CD4-positive, alpha-beta T cell treated with Interleukin-17A for 4 hours (primary cell): ENCODE measurements around the gene GSG1.

Source experiments
- DNase-seq: peaks from one replicate; pipeline ENCODE4 v3.0.0-alpha.2; 2020; ENCODE audit warnings: mixed read lengths

The GSG1 gene

DNA sequence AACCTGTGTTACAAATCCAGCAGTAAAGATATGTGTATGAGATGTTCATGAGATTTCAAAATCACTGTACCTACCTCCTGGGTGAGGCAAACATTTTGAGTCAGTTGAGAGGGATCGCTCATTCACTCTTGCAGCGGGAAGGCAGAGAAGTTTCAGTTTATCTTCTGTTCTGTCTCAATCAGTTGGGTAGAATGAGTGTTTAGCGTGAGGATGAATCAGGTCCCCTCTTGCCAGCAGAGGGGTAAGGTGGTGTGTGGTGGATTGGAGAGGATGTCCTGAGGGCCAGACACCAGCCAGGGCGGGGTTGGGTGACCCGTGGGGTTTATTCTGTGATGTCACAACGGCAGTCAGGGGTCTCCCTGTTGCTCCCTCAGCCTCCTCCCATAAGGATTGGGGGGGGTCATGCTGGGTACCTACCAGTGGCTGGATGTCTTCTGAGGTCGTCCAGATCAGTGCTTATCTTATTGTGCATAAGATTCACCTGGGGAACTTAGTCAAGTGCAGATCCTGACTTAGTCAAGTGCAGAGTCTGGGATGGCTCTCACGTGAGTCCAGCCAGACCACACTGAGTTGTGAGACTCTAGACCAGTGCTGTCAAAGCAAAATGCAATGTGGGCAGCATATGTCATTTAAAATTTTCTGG lies at the start of gene GSG1:
GSG1 (minus strand) TSS at position 277 of the 643 bp plus-strand sequence; CDS start at position 122, 155 bp downstream.
- peak; percentile 8 for DNase-seq

DNA sequence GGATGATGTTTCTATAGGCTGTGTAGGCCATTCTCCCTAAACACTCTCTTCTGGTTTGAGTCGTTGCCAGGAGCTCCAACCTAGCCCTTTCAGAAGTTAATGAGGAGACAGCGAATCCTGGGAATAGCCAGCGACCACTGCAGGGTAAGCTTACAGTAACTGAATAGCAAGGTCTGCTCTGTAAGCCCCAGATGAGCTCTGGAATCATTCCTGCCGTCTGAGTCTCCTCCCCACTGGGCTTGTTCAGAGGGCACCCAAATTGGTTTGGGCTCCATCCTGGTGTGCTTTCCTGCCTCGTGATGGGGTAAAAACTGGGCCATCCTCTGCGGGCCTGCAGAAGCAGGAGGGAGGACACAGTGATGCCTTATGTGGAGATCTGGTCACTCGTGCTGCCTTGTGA lies 49.7 kb upstream of the GSG1 start:
- DNase-seq: no peak

DNA sequence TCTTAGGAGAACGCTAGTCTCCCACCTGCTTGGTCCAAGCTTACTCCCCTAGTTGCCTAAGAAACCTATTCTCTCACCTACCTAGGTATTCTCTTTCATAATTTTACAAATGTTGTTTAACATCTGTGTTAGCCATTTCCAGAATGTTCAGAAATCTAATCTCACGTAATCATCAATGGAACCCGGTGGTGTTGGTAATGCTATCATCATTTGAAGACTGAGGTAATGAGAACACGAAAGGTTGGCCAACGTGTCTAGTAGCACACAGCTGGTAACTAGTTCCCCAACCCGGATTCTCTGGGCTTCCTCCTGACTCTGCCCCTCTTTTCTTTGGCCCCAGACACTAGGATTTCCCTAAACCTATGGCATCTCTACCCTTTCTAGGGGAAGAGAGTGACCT lies 49.3 kb upstream of the GSG1 start:
- no peak for DNase-seq

DNA sequence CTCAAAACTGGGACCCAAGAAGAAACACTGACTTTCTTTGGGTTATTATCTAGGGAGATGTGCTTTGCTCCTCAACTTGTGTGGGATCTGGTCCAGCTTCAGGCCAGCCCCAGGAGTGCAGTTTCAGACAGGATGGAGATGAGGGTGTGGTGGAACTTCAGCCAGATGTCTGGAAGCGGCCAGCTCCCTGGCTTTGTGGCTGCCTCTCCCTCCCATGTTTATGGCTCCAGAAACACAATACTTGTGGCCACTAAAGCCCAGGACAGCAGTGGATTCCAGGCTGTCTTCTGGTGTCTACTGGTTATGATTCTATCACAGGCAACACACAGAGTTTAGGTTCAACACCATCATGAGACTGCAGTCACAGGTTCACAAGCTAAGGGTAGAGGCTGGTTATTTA lies 48.8 kb upstream of the GSG1 start:
- no peak for DNase-seq

DNA sequence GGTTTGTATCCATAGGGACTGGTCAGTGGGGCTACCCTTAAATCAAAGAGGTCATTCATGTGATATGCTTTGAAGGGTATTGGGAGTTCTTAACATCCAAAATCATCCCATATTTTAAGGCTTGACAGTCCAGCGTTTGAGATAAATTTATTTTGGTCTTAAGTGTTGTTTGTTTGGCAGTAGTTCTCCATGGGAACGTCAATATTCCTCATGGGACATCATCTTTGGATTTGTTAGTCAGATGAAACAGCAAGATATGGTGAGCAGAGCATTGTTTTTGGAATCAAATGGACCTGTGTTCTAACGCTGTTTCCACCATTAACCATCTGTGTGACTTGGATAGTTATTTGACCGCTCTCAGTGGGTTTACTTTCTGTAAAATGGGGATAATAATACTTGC lies 45.9 kb upstream of the GSG1 start:
- no peak for DNase-seq

DNA sequence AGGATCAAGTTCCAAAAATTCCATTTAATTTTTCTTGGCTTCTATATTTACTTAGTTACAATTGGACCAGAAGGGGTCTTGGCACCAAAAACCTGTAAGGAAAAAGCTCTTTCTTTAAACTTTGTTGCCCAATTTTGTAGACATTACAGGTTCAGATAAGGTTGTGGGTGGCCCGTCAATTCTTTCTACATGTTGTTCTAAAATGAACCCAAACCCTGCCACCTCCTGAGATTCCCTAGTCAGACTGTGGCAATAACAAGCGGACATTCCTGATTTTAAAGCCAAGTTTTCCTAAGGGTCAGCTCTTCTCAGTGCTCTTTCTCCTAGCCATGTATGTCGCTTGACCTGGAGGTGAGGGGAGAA lies 45.0 kb upstream of the GSG1 start:
- DNase-seq: no peak

DNA sequence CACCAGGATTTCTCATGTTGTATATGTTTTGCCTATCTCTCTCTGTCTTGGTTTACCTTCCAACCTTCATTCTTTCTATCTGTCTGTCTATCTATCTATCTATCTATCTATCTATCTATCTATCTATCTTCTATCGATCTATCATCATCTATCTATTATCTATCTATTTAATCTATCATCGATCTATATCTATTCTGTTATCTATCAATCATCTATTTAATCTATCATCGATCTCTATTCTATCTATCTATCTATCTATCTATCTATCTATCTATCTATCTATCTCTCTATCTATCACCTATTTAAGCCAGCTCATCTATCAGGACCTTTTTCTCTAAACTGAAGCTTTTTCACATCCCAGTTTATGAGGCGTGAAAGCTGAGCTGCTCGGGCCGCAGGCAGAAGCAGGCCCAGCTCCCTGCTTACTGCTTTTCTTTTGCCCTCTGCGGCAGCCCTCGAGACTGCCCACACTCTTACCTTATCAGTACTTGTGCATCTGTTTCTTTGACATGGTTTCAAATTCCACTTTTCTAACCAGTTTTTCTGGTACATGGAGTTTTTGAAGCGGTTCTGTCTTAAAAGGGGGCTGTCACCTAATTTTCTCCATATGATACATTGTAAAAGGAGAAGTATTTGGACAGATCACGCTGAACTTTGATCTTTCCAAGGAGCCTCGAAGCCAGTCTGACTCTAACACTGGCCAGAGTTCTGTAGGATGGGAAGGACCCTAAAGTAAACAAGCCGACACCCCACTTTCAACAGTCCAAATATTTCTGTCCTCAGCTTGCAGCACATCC lies 44.4 kb upstream of the GSG1 start:
- DNase-seq: no peak

DNA sequence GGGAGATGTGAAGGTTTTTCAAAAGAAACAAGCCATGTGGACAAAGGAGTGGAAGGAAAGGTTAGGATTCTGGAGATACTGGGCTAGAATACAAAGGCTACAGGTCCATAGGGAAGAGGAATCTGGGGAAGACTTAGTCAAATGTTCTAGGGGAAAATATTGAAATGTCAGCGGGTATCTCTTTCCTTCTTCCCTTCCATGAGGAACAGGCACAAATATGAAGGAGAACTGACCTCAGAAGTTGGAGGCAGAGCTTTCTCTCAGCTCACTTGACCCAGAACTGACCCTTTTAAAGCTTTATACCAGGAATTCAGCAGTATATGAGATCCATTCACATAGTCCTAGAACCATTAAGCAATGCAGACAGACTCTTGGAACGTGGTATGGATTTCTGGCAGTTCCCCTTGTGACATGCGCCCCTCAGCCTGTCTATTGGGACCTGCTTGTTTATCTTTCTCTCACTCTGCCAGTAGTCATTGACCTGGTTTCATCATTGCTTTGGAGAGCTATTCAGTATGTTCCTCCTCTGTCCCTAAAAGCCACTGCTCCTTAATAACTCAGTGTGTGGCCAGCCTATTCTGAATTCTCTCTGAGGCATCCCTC lies 43.0 kb upstream of the GSG1 start:
- no peak for DNase-seq

DNA sequence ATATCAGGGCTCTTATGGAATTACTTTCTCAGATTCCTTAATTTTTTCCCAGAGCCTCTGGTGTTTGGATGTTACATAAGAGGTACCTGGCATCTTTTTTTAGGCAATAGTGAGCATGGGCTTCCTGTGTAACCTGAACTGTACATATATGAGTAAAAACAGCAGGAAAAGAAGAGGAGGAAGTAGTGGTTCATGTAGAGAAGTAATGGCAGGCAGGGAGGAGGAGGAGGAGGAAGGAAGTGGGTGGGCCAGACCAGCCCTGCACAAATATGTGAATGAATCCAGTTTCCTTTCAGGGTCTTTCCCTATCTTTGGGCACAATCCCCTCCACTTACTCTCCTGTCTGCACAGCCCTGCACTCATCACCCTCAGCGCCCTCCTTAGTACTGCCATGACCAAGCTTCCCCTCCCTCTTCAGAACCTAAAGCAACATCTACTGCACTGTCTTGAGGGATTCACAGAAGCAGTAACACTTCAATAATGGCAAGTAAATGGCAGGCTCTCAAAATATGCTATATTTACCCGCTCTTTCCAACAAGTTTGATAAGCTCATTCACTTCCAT lies 40.9 kb upstream of the GSG1 start:
- DNase-seq: peak; percentile 34

DNA sequence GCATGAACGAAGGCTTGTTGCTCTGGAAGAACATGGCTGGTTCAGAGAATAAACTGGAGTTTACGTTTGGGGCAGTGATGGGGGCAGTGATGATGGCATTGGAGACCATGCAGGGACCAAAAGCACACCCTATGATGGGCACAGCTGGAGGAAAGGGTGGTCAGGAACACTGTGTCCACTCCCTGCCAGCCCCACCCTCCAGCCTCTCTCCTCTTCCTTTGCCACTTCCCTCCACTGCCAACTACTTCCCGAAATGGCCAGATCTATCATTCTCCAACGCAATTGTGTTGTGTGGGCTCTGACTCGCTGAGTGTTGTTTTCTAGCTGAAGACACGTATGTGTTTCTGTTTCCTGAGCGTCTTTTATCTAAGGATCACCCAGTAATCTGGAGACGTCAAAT lies 39.3 kb upstream of the GSG1 start:
- DNase-seq: no peak

DNA sequence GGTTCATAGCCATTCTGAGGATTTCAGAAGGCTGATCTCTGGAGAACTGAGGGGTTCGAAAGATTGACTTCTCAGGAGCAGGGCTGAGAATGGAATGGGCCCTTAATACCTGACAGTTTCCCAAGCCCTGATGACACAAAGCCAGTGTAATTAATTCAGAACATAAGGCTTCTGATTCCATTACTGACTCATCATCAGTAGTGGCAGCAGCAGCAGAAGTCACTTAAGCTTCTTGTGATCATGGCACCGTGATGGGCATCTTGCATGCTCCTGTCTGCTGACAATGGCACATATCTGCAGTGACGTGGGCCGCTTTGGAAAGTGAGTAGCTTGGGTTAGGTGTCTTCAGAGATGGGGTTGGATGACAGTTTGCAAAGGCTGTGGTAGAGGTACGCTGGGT lies 38.2 kb upstream of the GSG1 start:
- no peak for DNase-seq

DNA sequence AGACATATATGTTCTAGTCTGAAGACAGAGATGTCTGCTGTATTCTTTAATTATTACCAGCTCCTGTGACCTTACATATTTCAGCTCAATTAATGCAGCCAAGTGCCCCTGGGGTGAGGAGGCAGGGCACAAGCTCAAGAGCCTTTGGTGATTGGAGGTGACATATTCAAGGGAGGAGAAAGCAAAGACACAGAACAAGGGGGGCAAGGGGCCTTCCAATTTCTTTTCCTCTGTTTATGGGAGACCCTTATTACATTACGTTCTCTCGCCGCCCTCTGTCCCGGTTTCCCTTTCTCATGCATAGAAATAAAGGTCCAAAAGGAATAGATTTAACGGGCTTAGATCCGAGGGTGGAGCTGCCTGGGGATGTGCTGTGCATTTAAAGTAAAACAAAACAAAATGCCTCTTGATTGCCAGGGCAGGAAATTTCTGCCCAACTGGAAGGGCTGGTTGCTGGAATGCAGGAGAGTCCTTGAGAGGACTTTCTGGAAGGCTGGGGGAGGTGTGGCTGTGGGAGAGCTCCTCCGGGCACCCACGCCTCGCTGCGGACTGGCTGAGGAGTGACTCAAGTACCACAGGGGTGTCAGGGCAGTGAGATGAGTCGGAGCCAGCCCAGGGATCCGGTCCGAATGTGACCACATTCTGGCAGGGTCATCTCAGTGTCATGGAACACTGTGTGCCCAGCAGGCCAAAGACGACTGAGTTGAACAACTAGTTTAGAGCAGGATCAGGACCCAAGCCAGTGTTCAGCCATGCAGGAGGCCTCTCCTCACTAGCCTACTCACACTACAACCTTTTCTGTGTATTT lies 32.1 kb upstream of the GSG1 start:
- no peak for DNase-seq

DNA sequence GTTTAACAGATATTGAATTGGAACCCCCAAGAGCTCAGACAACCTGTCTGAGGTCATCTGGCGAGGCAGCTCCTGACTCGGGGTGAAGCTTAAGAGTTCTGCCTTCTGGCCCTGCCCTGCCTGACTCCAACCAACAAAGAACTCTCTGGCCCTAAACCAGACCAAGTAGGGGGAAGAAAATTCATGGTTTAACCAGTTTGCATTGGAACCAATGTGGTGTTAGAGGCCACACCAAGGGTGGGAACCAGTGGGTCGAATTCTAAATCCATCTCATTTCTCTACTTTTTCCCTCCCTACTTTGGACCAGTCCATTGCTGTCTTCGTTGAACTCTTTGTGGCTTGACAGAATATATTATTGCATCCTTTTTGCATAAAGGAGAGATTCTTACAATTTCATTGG lies 30.4 kb upstream of the GSG1 start:
- no peak for DNase-seq

DNA sequence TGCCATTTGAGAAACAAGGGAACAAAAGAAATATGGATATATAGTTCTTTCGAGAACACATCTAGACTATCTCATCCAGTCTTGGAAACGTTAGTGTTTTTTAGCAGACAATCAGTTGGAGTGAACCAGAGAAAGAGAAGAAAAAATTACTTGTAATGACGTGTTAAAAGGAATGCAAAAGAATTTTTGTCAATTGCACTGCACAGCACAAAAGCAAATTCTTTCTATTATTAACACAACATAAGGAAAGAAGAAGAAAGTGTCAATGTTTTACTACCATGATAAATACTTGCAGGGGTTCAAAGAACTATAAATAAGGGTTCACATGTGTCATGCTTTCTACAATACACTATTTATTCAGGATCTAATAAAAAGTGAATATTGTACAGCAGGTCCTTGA lies 27.5 kb upstream of the GSG1 start:
- no peak for DNase-seq

DNA sequence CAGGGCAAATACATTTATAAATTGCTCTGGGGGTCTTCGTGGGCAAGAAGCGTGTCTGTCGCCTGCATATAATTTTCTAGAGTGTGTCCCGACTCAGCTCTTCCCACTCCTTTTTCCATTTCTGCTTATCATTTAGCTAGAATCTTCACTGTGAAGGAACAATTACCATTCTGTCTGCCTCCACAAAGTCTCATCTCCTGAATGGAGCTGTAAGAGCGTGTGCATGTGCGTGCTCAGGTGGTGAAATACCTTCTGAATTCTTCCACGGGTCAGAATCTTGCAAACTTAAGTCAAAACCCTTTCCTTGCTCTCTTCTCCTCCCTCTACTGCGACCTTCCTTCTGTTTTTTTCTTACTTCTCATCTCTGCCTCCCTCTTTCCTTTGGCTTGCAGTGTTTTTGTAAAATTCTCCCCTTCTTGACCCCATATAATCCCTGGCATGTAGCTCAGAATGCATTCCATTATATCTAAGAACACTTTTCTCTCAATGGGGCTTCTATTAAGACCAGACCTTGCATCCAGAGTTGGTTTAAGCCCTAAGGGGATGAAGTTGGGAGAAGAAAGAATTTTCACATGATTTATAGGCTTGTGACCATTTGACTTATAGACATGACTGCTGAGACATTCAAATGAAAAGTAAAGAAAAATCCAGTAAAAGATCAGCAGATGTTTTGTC lies 25.0 kb upstream of the GSG1 start:
- DNase-seq: no peak

DNA sequence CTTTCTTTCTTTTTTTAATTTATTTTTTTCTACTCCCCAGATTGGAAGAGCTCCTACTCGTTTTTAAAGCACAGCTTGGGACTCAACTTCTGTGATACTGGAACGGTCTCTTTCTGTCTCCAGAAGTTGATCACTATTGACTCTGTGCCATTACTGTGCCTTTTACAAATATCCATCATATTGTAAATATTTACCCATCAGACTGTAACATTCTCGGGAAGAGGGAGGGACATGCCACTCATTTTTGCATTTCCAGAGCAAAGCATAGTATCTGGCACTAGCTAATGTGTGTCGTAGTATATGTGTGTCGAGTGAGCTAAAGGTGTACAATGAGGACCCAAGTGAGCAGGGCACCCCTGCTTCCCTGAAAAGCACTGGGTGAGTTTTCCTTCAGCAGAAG lies 24.0 kb upstream of the GSG1 start:
- DNase-seq: no peak

DNA sequence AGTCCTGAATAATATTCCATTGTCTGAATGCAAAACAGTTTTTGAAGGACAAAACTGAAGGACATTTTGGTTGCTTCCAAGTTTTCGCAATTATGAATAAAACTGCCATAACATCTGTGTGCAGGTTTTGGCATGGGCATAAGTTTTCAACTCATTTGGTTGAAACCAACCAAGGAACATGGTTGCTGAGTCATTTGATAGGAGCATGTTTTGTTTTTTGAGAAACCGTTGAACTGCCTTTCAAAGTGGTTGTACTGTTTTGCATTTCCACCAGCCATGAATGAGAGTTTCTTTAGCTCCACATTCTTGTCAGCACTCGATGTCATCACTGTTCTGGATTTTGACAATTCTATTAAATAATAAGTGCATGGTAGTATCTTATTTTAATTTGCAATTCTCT lies 23.0 kb upstream of the GSG1 start:
- DNase-seq: no peak

DNA sequence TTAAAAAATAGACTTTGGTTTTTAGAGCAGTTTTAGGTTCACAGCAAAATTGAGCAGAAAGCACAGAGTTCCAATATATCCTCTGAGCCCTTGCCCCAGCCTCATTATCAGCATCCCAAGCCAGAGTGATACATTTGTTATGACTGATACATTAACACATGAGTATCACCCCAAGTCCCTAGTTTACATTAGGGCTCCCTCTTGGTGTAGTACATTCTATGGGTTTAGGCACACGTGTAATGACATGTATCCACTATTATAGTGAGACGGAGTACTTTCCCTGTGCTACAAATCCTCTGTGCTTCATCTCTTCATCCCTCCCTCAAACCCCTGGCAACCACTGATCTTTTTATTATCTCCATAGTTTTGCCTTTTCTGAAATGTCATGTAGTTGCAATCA lies 22.5 kb upstream of the GSG1 start:
- no peak for DNase-seq

DNA sequence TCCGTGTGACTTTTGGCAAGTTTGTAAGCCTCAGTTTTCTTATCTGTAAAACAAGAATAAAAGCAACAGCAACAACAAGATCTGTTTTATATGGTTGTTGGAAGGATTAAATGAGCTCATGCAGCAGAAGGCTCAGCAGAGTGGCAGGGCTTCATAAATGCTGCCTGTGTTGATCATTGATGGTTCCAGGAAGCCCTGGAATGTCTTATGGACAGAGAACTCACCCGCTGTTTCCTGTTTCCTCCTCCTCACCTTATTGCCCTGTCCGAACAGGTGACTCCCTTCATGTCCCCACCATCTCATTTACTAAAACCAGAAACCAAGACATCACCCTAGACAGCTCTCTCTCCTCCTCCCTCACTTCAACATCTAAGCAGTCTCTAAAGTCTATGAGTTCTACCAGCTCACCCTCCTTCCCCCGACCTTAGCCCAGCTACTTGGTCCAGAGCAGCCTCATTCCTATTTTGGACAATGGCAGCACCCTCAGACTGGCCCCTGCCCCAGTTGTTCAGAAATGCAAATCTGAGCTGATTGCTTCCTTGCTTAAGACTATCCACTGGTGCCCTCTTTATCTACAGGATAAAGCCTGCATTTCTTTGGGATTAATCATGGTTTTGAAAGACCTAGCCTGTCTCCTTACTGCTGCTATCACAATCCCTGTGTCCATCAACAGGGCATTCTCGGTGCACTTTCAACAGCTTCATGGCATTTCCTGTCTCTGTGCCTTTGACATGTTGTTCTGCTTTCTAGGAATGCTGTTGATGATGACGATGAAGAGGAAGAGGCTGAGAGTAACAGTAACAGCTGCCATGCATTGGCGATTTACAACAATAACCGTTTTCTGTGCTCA lies 21.4 kb upstream of the GSG1 start:
- DNase-seq: no peak

DNA sequence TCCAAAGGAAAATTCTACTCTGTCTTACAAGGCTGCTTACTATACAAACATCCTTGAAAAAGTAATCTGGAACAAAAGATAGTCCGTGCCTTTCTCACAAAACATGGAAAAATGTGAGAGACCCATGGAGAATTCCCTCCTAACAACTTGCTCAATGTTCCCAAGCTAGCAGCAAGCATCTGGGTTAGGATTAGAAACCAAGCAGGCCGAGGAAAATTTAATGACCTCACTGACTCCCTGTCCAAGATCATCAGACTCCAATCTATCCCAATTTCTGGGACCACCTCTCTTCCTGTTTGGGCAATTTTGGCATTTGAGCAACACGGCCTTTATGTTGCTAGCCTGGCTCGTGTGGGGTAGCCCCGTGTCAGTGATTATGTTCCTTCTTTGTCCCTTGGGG lies 18.1 kb upstream of the GSG1 start:
- DNase-seq: no peak

DNA sequence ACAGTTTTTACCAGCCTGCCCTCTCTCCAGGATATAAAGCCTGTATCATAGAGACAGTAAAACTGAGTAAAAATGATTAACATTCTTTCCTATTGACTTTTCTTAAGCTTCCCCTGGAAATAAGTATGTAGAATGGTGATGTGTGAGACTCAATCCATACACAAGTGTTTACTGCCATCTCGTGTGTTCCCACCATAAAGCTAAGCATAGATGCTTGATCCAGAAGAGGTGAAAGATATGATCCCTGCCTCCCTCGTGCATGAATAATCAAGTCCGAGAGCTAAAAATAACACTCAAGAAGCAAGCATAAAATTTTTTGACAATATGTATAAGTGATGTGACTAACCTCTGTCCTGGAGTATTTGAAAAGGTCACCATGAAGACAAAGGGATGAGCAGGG lies 16.9 kb upstream of the GSG1 start:
- no peak for DNase-seq

DNA sequence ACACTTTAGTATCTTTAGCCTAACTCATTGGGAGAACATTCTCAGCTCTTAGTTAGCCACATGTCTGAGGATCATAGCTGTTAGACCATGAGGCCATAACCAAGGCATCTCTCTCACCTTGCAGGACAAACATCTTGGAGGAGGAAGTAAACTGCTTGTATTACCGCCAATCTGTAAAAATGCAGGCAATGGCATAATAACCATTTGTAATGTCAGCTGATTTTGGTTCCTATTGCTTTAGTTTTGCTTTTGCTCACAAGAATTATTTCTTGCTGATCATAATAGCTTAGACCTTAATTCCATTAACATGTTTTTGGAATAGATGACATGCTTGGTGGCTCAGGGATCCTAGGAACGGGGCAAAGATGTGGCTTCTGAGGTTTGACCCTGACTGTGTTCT lies 16.4 kb upstream of the GSG1 start:
- no peak for DNase-seq
